GM12801 (cell line): ENCODE results near the gene KIAA0930.

ENCODE experiments used
- CTCF ChIP-seq: IDR thresholded peaks from one replicate; pipeline ENCODE4 v1.5.1; 2011; ENCODE audit warnings: control low read depth; ENCODE audit not compliant: insufficient read length; ENCODE audit errors: extremely low read depth

KIAA0930 gene

GRCh38 chr22:45240810-45241631 is at the start of gene KIAA0930:
KIAA0930 (minus strand) TSS chr22:45240894; CDS start chr22:45240703, 191 bp downstream.
- TF ChIP-seq CTCF, result no peak

- TF ChIP-seq CTCF, result no peak
Measured at GRCh38 chr22:45286854-45287551, 46.3 kb upstream of the KIAA0930 start.

GRCh38 chr22:45285263-45286058 is 44.8 kb upstream of the KIAA0930 start:
- TF ChIP-seq CTCF, result no peak

DNA sequence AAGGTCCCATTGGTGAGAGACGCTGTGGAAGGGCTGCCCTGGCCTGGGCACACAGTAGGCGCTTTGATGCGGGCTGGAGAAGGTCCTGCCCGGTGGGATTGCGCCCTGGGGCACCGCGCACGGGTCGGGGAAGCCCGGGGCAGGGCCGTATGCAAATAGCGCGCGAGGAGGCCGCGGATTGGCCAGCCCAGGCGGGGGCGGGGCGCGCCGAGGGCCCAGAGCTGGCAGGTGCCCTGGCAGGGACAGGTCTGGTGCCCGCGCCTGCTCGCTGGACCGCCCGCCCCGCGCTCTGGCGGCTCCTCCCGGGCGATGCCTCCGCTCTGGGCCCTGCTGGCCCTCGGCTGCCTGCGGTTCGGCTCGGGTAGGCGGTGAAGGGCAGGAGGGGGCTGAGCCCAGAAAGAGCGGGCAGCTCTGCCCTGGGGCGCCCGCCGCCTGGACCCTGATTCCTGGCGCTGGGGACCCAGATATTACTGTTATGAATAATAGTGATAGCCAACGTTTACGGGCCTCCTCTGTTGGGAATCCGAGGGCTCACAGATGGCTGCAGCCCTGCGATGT is 44.1 kb upstream of the KIAA0930 start, which contains the start of gene UPK3A:
Gene UPK3A (plus strand): TSS at position 245 of the 558 bp plus-strand sequence. CDS start 65 bp downstream, at position 310.
- no peak for TF ChIP-seq CTCF

DNA sequence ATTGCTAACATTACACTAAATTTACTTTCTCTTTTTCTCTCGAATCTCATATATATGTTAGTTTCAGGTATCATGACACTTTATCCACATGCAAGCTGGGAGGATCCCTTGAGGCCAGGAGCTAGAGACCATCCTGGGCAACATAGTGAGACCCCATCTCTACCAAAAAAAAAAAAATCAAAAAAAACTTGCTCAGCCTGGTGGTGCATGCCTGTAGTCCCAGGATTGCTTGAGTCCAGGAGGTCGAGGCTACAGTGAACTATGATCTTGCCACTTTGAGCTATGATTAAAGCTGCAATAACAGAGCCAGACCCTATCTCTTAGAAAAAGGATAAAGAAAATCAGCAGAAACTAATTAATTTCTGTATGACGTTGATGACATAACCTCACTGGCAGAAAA is 40.3 kb upstream of the KIAA0930 start:
- TF ChIP-seq CTCF, result no peak

DNA sequence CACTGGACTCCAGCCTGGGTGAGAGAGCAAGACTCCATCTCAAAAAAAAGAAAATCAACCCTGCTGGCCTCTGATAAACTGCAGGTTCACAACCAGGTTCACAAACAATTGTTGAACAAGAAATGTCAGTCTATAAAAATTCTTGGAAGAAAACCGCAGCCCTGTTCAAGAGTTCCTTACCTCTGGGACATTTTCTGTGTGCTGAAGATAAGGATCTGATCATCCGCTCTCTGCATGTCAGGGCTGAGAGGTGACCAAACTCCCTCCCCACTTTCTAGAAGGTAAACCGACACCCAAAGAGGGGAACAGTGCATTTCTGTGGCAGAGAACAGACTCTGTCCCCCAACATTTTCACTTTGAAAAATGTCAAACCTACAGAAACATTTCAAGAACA is 39.9 kb upstream of the KIAA0930 start:
- no peak for TF ChIP-seq CTCF
